Measurements from ENCODE around the gene ARHGAP8. TPM values are rescaled to one million over a fixed set of nuclear protein-coding genes. Genes with fewer than 3 reads are reported as not detected.

Gene ARHGAP8
- 5.3 TPM for total RNA-seq (ENCODE audit: insufficient read depth, low replicate concordance)

- DNase-seq (ENCODE audit: low spot score): no peak
Measured at GRCh38 chr22:44752285-44753188, at the start of gene ARHGAP8. Gene ARHGAP8, plus strand, starts transcription at chr22:44752575. Its CDS starts 33,953 bp downstream, at chr22:44786528.

- no peak for DNase-seq (ENCODE audit: low spot score)
Measured at GRCh38 chr22:44703255-44703870, 49.0 kb upstream of the ARHGAP8 start.

- no peak for DNase-seq (ENCODE audit: low spot score)
Measured at GRCh38 chr22:44704159-44705021, 48.0 kb upstream of the ARHGAP8 start.

- DNase-seq (ENCODE audit: low spot score): no peak
Measured at GRCh38 chr22:44705022-44705297, 47.4 kb upstream of the ARHGAP8 start.

GRCh38 chr22:44706488-44706887 is 45.9 kb upstream of the ARHGAP8 start:
- DNase-seq (ENCODE audit: low spot score): no peak

- no peak for DNase-seq (ENCODE audit: low spot score)
Measured at GRCh38 chr22:44707178-44707577, 45.2 kb upstream of the ARHGAP8 start.

- no peak for DNase-seq (ENCODE audit: low spot score)
Measured at GRCh38 chr22:44707752-44708151, 44.6 kb upstream of the ARHGAP8 start.

- DNase-seq (ENCODE audit: low spot score): no peak
Measured at GRCh38 chr22:44709881-44710392, 42.4 kb upstream of the ARHGAP8 start.

GRCh38 chr22:44710474-44711240 is 41.7 kb upstream of the ARHGAP8 start:
- no peak for DNase-seq (ENCODE audit: low spot score)

GRCh38 chr22:44711241-44711560 is 41.2 kb upstream of the ARHGAP8 start:
- no peak for DNase-seq (ENCODE audit: low spot score)

- DNase-seq (ENCODE audit: low spot score): no peak
Measured at GRCh38 chr22:44711690-44712555, 40.5 kb upstream of the ARHGAP8 start.

- no peak for DNase-seq (ENCODE audit: low spot score)
Measured at GRCh38 chr22:44712962-44713361, 39.4 kb upstream of the ARHGAP8 start.

- DNase-seq (ENCODE audit: low spot score): no peak
Measured at GRCh38 chr22:44714703-44715350, 37.5 kb upstream of the ARHGAP8 start.

GRCh38 chr22:44718418-44718817 is 34.0 kb upstream of the ARHGAP8 start:
- DNase-seq (ENCODE audit: low spot score): no peak

GRCh38 chr22:44719586-44720368 is 32.6 kb upstream of the ARHGAP8 start:
- DNase-seq (ENCODE audit: low spot score): peak; percentile 65

- no peak for DNase-seq (ENCODE audit: low spot score)
Measured at GRCh38 chr22:44721213-44721612, 31.2 kb upstream of the ARHGAP8 start.

- no peak for DNase-seq (ENCODE audit: low spot score)
Measured at GRCh38 chr22:44722611-44723010, 29.8 kb upstream of the ARHGAP8 start.

- peak; percentile 61 for DNase-seq (ENCODE audit: low spot score)
Measured at GRCh38 chr22:44723801-44724200, 28.6 kb upstream of the ARHGAP8 start.

- DNase-seq (ENCODE audit: low spot score): no peak
Measured at GRCh38 chr22:44724416-44724815, 28.0 kb upstream of the ARHGAP8 start.

Data from umbilical cord (tissue), 2 donors.